ENCODE results near the gene GRID2.
"Not testable (repeated sequence)": the region's sequence is repeated elsewhere in the genome, so short reads cannot be mapped to it uniquely, and the experiment has no call there.

The GRID2 gene

DNA sequence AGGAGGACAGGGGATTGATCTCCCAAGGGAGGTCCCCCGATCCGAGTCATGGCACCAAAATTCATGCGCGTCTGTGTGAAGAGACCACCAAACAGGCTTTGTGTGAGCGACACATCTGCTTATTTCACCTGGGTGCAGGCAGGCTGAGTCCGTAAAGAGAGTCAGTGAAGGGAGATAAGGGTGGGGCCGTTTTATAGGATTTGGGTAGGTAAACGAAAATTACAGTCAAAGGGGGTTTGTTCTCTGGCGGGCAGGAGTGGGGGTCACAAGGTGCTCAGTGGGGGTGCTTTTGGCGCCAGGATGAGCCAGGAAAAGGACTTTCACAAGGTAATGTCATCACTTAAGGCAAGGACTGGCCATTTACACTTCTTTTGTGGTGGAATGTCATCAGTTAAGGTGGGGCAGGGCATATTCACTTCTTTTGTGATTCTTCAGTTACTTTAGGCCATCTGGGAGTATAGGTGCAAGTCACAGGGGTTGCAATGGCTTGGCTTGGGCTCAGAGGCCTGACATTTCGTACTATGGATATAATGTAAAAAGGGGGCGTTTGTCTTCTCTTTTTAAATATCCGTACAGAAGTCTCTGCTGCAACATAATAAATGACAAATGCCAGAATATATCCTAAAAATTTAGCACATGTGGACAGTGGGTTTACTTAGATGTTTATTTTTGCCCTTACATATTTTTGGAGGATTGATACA, 140.5 kb downstream of the GRID2 start:
- not testable (repeated sequence) for DNase-seq

DNA sequence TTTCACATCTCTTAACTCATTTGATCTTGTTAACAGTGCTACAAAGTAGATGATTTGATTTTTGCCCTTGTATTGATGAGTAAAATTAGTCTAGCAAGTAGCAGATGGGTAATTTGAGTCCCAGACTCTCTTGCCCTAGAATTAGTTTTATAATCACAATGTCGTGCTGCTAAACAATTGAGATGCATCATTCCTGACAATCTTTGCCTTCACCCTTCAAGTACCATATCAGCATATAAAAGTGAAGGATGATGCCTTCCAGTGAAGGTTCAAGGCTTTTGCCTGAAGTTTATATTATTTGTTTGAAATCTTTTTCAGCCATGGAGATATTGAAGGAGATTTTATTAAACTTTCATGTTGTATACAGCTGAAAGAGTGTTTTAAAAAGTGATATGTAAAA, 141.4 kb downstream of the GRID2 start:
- DNase-seq, result no peak

DNA sequence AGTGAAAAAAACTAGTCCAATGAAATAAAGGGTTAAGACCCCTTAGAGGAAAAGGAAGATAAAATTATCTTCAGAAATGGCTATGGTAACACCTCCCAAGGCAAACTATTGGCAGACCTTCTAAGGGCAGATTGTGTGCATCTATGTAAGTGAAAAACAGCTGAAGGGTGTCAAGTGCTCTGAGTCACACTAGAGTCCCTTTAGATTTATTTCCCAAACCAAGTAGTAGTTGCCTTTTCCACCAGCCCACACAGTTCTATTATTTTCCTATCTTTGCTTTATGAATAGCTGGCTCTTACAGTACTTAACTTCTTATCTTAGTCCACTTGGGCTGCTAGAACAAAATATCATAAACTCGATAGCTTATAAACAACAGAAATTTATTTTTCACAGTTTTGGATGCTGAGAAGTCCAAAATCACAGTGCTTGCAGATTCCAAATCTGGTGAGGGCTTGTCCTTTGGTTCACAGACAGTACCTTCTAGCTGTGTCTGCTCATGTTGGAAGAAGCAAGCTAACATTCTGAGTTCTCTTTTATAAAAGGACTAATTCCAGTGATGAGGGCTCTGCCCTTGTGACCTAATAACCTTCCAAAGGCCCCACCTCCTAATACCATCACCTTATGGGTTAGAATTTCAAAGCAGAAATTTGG, 143.6 kb downstream of the GRID2 start:
- no peak for DNase-seq

DNA sequence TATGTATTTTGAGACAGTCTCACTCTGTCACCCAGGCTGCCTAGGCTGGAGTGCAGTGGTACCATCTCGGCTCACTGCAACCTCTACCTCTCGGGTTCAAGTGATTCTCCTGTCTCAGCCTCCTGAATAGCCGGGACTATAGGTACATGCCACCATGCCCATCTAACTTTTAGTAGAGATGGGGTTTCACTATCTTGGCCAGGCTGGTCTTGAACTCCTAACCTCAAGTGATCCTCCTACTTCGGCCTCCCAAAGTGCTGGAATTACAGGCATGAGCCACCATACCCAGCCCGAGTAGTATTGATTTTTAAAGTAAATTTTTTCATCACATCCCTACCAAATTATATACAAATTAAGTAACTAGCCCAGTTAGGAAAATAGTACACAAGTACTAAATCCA, 144.4 kb downstream of the GRID2 start:
- not testable (repeated sequence) for DNase-seq

DNA sequence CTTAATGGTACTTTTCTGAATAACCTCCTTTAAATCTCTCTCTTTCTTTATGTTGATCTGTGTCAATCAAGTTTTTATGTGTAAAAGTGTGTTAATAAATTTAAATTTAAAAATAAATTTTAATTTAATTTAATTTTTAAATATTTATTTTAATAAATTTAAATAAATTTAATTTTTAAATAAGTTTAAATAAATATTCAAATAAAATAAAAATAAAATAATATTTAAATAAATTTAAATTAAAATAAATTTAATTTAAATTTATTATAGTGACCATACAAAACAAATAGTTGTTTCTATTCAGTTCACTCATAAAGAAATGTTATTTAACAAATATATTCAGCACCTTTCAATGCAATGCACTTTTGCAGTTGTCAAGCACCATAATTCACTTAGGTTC, 146.9 kb downstream of the GRID2 start:
- DNase-seq, result no peak

DNA sequence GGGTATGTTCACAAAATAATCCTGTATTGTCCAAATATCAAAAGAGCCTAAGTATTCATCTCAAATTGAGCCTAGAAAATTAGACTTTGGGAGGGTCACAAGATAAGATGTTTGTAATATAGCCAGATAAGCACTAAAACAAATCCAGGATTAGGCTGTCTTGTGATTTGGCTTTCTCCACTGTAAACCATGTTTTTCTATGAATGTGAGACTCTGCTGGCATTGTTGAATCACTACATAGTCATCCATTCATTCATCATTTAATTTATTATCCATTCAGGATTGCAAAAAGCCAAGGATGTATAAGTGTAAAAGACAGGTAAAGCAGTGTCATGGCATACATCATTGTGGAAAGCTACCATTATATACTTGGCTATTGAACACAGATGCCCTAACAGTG, 148.0 kb downstream of the GRID2 start:
- DNase-seq, result no peak

DNA sequence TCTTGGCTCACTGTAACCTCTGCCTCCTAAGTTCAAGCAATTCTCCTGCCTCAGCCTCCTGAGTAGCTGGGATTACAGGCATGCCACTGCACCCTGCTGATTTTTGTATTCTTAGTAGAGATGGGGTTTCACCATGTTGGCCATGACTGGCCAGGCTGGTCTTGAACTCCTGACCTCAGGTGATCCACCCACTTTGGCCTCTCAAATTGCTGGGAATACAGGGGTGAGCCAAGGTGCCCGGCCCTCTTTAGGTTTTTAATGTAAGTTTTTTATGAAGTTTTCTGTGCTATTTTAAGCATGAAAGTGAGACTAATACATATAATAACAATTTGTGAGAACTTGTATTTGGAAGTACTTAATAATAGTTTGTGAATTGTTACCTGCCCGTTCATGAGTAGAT, 148.6 kb downstream of the GRID2 start:
- DNase-seq, result not testable (repeated sequence)

DNA sequence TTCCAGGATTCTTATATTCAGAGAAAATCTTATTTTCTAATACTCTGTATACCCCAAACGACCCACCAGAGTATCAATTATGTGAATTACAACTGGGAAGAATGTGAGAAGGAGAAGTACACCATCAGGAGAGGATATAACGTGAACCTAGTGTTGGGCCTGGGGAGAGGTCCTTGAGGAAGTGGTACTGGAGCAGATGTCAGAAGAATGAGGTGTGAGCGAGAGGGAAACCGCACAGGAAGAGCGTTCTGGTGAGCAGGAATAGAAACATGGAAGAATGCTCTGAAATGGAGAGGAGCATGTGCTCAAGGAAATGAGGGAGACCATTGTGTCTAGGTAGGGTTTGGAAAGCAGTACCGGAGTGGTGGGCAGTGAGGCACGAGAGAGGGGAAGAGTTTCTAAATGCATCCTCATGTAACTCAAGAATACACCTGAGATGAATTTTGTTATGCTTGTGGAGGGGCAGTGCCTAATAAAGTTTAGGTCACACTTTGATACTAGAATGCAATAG, 151.6 kb downstream of the GRID2 start:
- DNase-seq, result no peak

DNA sequence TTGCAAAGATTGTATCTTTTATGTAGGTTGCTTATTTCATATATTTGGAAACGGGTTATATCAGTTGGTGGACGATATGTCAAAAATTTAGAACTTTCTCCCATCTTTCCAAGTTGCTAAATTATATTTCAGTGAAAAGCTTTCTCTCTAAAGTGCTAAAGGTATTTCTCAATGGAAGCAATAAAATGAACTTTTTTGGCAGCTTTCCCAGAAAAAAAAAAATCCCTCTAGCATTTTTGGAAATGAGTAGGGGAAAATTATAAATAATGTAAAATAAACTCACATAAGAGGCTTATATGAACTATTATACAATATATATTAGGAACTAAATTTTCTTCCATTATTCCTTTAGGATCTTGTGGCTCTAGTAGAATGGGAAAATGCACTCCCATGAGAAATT, 152.2 kb downstream of the GRID2 start:
- DNase-seq, result no peak

DNA sequence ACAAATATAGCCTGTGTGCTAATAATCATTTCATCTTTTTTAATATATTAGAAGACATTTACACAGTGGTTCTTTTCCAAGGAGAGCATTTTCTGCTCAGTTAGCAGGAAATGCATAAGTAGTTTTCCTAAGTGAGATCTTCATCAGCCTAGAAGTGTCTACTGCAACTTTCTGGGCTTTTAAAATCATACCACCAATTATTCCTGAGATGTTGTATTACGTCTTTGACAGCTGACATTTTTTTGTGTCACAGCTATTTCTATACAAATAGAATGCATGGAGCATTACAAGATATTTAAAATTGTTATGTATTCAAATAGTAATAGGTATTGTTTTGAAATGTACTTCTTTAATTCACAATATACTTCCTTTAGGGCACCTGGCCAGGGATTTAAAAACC, 158.0 kb downstream of the GRID2 start:
- DNase-seq, result no peak

DNA sequence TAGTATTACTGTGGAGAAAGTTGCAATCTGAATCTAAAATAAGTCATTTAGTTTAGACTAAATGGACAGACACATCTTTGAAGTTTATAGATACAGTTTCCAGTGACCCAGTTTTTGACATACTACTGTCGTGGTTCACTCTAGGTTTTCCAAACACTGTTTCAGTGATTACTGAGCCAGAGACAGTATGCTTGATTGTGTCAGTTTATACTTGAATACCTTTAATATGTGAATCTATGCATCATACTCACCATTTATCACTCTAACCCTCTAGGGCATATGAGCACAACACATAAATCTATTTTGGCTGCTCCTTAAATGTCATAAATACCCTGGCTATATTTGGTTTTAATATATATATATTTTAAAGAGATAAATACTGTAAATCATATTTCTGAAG, 173.5 kb downstream of the GRID2 start:
- no peak for DNase-seq

DNA sequence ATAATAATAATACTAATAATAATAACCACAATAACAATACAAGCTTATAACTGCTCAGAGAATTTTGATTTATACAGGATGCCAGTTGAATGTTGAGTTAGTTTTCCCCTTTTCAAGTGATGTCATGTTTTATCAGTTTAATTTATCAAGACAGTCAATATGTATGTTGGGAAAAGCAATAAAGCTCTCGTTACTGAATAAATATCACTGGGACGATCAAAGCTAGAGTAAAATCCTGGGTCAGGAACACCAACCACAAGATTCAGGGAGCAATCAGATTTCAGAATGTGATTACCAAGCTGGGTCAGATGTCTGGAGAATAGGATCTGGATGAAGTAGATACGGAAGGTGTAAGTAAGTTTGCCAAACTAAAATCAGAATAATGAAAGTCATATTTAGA, 179.6 kb downstream of the GRID2 start:
- peak in 1 of 2 experiments; percentile 1 for DNase-seq

DNA sequence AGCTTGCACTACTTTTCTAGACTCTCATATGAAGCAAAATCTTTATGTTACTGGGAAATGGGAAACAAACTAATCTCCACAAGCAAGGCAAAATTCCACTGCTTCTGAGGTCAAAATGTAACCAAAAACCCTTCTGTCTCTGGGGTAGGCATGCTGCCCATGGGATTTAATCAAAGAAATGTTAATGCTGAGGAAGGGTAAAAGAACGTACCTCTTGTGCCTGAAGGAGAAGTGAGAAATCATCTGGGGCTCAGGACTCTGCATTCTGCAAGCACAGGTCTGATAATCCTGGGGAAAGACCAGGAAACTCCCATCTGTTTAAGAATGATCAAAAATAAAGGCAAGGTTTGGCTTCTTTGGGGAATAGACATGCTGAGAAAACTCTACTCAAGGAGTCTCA, 184.7 kb downstream of the GRID2 start:
- DNase-seq, result no peak

DNA sequence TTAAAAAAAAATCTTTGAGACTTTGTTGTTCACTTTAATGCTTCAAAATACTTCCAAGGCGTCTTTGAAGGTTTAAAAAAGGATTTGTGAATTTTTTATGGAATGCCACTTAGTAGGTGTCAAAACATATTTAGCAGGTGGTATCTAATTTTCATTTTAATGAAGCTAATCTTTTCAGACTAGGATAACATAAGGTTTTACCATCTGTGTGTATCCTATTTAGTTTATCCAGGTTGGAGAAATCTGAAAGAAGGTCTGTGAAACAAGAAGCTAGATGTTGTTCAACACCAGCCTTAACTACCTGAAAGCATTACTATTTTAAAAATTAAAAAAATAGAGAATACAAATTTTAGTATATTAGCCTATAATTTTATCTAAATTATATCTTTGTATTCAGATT, 193.4 kb downstream of the GRID2 start:
- no peak for DNase-seq

DNA sequence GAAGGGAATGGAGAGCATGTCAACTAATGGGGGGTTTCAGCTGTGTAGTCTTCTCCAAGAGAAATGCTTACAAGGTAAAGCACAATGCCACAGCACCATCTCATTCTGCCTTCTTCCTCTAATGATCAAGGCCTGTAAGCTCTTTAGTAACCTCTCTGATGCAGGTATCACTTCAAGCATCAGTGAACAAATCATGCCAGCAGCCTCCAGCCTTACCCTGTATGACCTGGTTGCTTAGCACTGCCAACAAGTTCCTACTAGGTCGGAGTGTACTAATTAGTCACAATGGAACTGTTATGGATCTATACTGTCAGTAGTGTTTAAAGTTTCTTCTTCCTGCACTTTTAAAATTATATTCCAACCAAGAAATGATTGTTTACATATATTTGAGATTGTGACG, 197.7 kb downstream of the GRID2 start:
- no peak for DNase-seq

DNA sequence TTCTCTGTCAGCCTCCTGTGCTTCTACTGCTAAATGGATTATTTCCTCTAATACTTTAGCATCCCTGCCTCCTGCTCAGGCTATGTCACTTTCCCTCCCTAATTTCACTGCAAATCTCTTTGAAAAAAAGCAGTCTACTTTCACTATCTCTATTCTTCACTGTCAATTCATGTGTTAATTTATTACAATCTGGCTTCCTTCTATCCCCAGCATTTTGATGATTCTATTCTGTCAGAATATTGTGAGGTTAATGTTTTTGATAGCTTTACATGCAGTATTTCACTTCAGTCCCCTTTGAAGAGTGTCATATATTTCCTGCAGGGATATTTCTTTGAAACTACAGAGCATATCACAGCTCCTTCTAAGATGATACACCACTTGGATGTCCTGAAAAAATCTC, 203.2 kb downstream of the GRID2 start:
- no peak for DNase-seq

DNA sequence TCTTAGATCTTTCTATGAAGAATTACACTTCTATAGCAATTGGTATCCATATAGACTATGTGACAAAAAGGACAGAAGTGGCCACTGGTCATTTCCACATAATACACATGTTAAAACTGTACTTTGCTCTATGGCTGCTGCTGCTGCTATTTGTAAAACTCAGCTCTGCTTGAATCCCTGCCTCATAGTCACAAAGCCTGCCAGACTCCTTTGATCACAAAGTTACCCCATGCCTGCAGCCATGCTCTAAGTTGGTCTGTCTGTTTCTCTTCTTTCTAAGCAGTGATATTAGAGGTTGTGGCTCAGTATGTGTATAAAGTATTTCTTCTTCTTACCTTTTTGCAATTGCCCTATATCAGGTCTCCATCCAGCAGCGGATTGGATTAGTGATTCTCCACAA, 210.9 kb downstream of the GRID2 start:
- DNase-seq, result no peak

DNA sequence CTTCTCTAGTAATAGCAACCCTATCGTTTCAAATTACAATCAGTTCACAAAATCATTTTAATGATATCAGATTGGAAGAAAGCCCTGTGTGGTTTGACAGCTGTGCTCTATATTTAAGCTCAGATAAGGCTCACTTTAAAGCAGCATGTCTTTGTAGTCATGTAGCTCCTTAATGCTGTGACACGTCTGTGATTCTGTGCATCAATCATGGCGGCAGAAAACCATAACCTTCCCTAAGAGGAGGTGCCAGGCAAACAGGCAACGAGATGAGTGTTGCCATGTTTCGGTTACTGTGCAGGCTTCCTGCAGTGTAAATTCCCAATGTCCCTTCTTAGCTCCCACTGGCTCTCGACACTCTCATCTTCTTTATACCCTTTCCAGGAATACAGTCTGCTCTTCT, 212.7 kb downstream of the GRID2 start:
- no peak for DNase-seq

DNA sequence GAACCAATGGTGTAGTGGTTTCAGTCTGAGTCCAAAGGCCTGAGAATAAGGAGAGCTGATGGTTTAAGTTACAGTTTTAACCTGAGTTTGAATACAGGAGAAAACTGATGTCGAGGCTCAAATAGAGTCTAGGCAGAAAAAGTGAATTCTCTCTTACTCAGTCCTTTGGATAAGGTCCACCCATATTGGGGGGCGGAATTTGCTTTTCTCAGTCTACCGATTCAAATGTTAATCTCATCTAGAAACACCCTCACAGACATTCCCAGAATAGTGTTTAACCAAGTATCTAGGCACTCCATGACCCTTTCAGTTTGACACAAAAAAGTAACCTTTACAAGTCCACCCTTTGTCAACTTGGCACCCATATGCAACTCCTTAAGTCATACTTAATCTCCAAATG, 216.0 kb downstream of the GRID2 start:
- no peak for DNase-seq

DNA sequence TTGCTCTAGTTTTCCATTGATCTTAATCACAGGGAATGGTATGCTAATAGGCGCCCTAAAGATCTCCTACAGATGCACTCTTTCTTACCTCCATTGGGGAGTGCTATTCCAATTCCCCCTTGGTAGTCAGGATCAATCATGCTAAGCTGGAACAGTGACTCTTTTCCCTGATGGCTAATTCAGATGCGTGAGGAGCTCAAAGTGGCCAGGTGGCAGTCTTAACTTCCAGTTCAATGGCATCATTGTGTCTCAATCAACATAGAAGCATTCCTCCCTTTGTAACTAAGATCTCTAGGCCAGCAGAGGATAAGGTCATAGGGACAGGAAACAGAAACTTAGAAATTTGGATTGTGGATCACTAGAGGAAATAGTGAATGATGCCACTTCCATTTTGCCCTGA, 216.8 kb downstream of the GRID2 start:
- no peak for DNase-seq

DNA sequence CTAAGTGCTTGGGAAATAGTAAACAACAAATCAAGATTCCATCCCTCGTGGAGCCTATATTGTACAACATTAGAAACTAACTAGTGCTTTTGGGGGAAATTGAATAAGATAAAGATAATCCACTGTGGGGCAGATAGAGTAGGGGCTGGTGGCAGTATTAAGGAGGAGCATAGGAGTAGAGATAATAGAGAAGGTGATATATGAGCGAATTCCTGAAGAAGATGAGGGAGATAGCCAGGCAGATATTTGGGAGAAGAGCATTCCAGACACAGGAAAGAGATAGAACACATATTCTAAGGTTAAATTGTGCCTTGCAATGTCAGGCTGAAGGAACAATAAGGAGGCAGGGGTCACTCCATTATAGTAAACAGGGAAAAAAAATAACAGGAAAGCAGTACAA, 218.2 kb downstream of the GRID2 start:
- DNase-seq, result no peak

DNA sequence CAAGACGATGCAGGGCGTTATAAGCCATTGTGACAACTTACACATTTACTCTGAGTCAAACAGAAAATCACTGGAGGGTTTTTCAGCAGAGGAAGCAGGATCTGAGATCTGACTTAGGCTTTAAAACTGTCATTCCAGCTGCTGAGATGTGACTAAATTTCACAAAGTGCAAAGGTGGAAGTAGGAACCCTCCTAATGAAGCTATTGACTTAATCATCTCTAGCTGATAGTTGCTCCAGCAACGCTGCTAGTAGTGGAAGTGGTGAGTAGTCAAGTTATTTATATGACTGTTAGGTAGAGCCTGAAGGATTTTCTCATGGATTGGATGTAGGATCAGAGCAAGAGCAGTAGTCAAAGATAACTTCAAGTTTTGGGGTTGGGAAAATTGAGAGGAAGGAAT, 218.6 kb downstream of the GRID2 start:
- no peak for DNase-seq

DNA sequence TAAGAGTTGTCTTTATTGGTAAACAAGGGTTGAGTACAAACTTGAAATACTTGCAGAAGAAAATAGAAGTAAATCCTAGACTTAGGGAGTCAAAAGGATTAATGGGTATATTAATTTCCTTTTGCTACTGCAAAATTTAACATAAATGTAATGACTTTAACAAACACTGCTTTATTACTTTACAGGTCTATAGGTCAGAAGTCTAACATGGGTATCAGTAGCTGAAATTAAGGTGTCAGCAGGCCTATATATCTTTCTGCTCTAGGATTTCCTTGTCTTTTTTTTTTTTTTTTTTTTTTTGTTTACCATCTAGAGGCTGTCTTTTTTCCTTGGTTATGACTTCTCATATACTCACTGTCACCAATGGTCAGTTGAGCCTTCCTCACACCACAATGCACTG, 220.4 kb downstream of the GRID2 start:
- DNase-seq, result no peak

DNA sequence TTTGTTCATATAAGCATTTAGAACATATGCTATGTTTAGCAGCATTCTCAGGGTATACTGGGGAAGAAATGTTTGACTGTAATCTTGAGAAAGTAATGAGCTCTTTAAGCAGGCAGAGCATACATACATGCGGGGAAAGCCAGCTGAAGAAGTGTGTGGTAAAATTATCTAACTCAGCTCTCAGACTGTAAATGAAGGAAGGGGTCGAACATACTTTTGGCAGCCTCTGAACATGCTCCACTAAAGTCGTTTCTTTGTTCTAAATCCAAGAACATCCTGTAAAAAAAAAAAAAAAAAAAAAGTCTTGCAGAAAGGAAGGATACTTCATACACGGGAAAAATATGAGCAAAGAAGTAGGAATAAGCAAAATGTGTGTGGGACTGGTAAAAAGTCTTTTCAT, 224.8 kb downstream of the GRID2 start:
- no peak for DNase-seq

DNA sequence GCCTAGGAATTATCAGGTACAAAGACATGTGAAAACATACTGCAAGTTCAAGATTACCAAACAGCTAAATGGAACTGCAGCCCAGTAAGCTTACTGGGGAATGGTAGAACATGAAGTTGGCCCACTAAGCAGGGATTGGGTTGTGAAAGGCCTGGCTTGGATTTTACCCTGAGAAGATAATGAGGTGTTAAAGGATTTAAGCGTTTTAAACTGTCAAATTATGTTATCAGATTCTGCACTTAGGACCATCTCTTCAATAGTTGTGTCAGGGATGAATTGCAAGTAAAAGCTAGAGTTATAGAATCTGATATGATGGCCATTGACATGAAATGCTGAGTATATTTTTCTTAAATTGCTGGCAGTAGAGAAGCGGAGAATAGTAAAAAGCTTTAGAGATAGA, 225.7 kb downstream of the GRID2 start:
- no peak for DNase-seq
